ENCODE measurements around the gene KANSL1.

- TF ChIP-seq CTCF (IDR thresholded peaks at IDR 0.05) (no peak), POLR2A (IDR thresholded peaks at IDR 0.05) (no peak), POLR2AphosphoS5 (IDR thresholded peaks at IDR 0.05) (no peak), EP300 (IDR thresholded peaks at IDR 0.05) (no peak)
Observed at GRCh38 chr17:46028374-46028773, 164.9 kb downstream of the KANSL1 start.

All from gastroesophageal sphincter (tissue), 3 donors.